Sigmoid colon (tissue), 7 donors: Measurements from ENCODE around the gene CTPS2. TPM values are rescaled to one million over a fixed set of nuclear protein-coding genes. Genes with fewer than 3 reads are reported as not detected.

Source experiments
- DNase-seq: peaks from one replicate; pipeline ENCODE4 v3.0.0-alpha.2; 2019
- H3K27ac ChIP-seq, 4 donors: fragments of 200-600 bp; sonication (generic); one replicate each; pipeline ENCODE4 v1.5.1; 2016 to 2019; ENCODE audit warnings: mild to moderate bottlenecking in 1 of 4
- H3K27me3 ChIP-seq, 3 donors: fragments of 200-600 bp; sonication (generic); one replicate each; pipeline ENCODE4 v1.5.1; 2019; ENCODE audit warnings: mild to moderate bottlenecking in 1 of 3
- H3K36me3 ChIP-seq, 4 donors: fragments of 200-600 bp; sonication (generic); one replicate each; pipeline ENCODE4 v1.5.1; 2016 to 2019
- H3K4me1 ChIP-seq, 4 donors: fragments of 200-600 bp; sonication (generic); one replicate each; pipeline ENCODE4 v1.5.1; 2017 to 2019
- H3K4me3 ChIP-seq, 4 donors: fragments of 200-600 bp; sonication (generic); one replicate each; pipeline ENCODE4 v1.5.1; 2017 to 2019; ENCODE audit warnings: mild to moderate bottlenecking in 2 of 4, moderate library complexity in 1 of 4
- H3K9me3 ChIP-seq, 4 donors: fragments of 200-600 bp in 3 of 4; sonication (generic) in 3 of 4; one replicate each; pipeline versions ENCODE4 v1.5.1 to v1.6.1; 2013 to 2019
- EP300 ChIP-seq, 4 donors: sonication (generic); formaldehyde crosslinking; IDR thresholded peaks; one replicate each; pipeline ENCODE4 v1.6.1; 2017; ENCODE audit warnings: antibody characterized with exemption in 4 of 4
- POLR2A ChIP-seq, 2 donors: fragments of 450-650 bp; IDR thresholded peaks; one replicate each; pipeline ENCODE4 v1.6.1; 2016; ENCODE audit warnings: antibody characterized with exemption in 2 of 2, mild to moderate bottlenecking in 2 of 2, moderate library complexity in 2 of 2
- POLR2AphosphoS5 ChIP-seq, 4 donors: sonication (generic); formaldehyde crosslinking; IDR thresholded peaks; one replicate each; pipeline ENCODE4 v1.6.1; 2017; ENCODE audit warnings: antibody characterized with exemption in 4 of 4
- WGBS, 2 donors: extraction: QIAGEN DNeasy Blood & Tissue Kit; methylation state at CpG; one replicate each; pipeline ENCODE4 v1.1.7; 2013; 5-methylcytosine and 5-hydroxymethylcytosine counted together
- intact Hi-C: fragments of 100-400 bp; cut with DNase I; formaldehyde crosslinking; loops from one replicate; pipeline ENCODE4 v1.15.1; 2023
- polyA plus RNA-seq, 3 donors: library from polyadenylated mRNA; stranded (reverse); fragments of 200-250 nt; gene quantifications; one replicate each; pipeline ENCODE4 v1.2.3, GENCODE V29; 2013
- total RNA-seq, 4 donors: library from RNA; depleted of rRNA; stranded (reverse); fragments of >200 nt; gene quantifications; one replicate each; pipeline ENCODE4 v1.1.0, GENCODE V29; 2016
- TF ChIP-seq, protein P1 (sequence below), 4 experiments: fragments of 450-650 bp in 3 of 4; fragments of 200-600 bp in 1 of 4; IDR thresholded peaks; one replicate each; pipeline ENCODE4 v1.5.1; 2016 to 2019; ENCODE audit warnings: antibody characterized with exemption in 4 of 4, mild to moderate bottlenecking in 3 of 4, moderate library complexity in 2 of 4
- donor health status: healthy with polysubstance abuse.
- donor health status: Bipolar disorder and iron deficiency.
- donor health status: healthy.

The CTPS2 gene
- total and polyA plus RNA-seq, 7 donors, result 6.0 to 23.0 (median 11.7) TPM

DNA sequence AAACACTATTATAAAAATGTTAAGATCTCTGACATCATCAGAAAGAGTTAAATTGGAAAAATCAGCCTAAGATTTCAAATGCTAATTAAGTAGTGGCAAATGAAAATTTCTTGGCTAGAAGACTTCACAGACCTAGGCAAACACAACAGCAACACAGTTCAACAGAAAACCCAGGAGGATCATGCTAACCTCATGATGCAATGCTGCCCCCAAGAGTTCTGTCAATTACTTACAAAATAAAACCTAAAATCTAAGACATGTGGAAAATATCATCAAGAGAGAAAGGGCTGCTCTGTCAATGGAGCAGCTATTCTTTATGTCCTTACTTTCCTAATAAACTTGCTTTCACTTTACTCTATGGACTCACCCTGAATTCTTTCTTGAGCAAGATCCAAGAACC is 41.5 kb downstream of the CTPS2 start:
- no peak overlapping the region for H3K27ac ChIP-seq
- no peaks in the 10 kb centered on the region for H3K4me1 ChIP-seq
- TF ChIP-seq POLR2AphosphoS5 (IDR thresholded peaks at IDR 0.05), result no peak
- TF ChIP-seq EP300 (IDR thresholded peaks at IDR 0.05), result no peak
- TF ChIP-seq, protein P1, sequence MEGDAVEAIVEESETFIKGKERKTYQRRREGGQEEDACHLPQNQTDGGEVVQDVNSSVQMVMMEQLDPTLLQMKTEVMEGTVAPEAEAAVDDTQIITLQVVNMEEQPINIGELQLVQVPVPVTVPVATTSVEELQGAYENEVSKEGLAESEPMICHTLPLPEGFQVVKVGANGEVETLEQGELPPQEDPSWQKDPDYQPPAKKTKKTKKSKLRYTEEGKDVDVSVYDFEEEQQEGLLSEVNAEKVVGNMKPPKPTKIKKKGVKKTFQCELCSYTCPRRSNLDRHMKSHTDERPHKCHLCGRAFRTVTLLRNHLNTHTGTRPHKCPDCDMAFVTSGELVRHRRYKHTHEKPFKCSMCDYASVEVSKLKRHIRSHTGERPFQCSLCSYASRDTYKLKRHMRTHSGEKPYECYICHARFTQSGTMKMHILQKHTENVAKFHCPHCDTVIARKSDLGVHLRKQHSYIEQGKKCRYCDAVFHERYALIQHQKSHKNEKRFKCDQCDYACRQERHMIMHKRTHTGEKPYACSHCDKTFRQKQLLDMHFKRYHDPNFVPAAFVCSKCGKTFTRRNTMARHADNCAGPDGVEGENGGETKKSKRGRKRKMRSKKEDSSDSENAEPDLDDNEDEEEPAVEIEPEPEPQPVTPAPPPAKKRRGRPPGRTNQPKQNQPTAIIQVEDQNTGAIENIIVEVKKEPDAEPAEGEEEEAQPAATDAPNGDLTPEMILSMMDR (IDR thresholded peaks at IDR 0.05), result no peak
- no peak for TF ChIP-seq POLR2A (IDR thresholded peaks at IDR 0.05)
- intact Hi-C loops, result no loop called here
- H3K4me3 ChIP-seq, result no peak overlapping the region
- DNase-seq, result no peak
- H3K27me3 ChIP-seq, result peaks cover 0 to 4% (median 0%) of the 10 kb centered on the region in 3 donors
- no peaks in the 10 kb centered on the region for H3K36me3 ChIP-seq
- H3K9me3 ChIP-seq, result no peaks in the 10 kb centered on the region

DNA sequence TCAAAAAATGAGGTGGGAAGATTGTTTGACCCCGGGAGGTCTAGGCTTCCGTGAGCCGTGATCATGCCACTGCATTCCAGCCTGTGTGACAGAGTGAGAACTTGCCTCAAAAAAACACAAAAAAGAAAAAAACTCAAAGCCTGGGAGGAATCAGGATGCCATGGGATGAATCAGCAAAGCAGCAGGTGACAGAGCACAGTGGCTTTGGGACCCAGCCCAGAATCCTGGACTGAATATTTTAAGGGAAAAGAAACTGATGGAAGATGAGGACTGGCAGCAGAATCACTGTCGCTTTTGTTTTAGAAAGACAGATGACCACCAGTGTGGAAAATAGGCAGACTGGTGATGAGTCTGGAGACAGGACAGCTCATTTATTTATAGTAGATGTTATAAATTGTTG is 45.9 kb downstream of the CTPS2 start:
- 90 to 93% methylated on average over 4 of the region's 4 CpGs for WGBS, 2 donors
- Histone ChIP-seq H3K36me3 (no peaks in the 10 kb centered on the region), H3K27ac (no peak overlapping the region), H3K4me3 (no peak overlapping the region), H3K4me1 (no peaks in the 10 kb centered on the region), H3K27me3 (peaks cover 0 to 4% (median 0%) of the 10 kb centered on the region in 3 donors), H3K9me3 (no peaks in the 10 kb centered on the region)
- TF ChIP-seq POLR2AphosphoS5 (IDR thresholded peaks at IDR 0.05) (no peak), POLR2A (IDR thresholded peaks at IDR 0.05) (no peak), EP300 (IDR thresholded peaks at IDR 0.05) (no peak)
- TF ChIP-seq, protein P1 (IDR thresholded peaks at IDR 0.05), result no peak
- intact Hi-C loops, result no loop called here
- no peak for DNase-seq

DNA sequence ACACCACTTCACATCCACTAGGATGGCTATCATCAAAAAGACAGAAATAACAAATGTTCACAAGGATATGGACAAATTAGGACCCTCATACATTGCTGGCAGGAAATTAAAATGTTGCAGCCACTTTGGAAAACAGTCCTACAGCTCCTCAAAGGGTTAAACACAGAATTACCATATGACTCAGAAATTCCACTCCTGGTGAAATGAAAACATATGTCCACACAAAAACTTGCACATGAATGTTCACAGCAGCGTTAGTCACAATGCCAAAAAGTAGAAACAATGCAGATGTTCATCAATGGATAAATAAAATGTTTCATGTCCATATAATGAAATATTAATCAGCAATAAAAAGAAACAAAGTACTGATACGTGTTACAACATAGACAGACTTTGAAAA is 47.4 kb downstream of the CTPS2 start:
- intact Hi-C loops, result no loop called here
- DNase-seq, result no peak
- 64 to 71% methylated on average over 2 of the region's 2 CpGs for WGBS, 2 donors
- no peaks in the 10 kb centered on the region for H3K36me3 ChIP-seq
- TF ChIP-seq EP300 (IDR thresholded peaks at IDR 0.05) (no peak), POLR2A (IDR thresholded peaks at IDR 0.05) (no peak), POLR2AphosphoS5 (IDR thresholded peaks at IDR 0.05) (no peak)
- TF ChIP-seq, protein P1 (IDR thresholded peaks at IDR 0.05), result no peak
- H3K4me3 ChIP-seq, result no peak overlapping the region
- peaks cover 0 to 4% (median 0%) of the 10 kb centered on the region in 3 donors for H3K27me3 ChIP-seq
- no peak overlapping the region for H3K27ac ChIP-seq
- H3K4me1 ChIP-seq, result no peaks in the 10 kb centered on the region
- H3K9me3 ChIP-seq, result no peaks in the 10 kb centered on the region

DNA sequence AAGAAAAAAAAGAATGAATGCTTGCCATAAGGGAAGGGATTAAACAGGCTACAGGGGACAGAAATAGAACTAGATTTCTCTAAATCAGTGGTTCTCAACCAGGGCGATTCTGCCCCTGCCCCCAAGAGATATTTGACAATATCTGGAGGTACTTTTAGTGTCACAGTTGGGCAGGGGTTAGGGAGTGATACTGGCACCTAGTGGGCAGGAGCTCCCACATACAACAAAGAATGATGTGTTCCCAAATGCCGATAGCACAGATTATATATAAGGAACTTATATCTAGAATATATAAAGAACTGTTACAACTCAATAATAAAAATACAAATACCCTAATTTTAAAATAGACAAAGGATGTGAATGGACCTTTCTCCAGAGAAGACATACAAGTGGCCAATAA is 47.8 kb downstream of the CTPS2 start:
- WGBS, 2 donors, result 88 to 91% methylated on average over 2 of the region's 2 CpGs
- H3K36me3 ChIP-seq, result no peaks in the 10 kb centered on the region
- H3K4me3 ChIP-seq, result no peak overlapping the region
- no peaks in the 10 kb centered on the region for H3K4me1 ChIP-seq
- no peaks in the 10 kb centered on the region for H3K9me3 ChIP-seq
- peaks cover 0 to 4% (median 0%) of the 10 kb centered on the region in 3 donors for H3K27me3 ChIP-seq
- DNase-seq, result no peak
- TF ChIP-seq POLR2AphosphoS5 (IDR thresholded peaks at IDR 0.05) (no peak), EP300 (IDR thresholded peaks at IDR 0.05) (no peak), POLR2A (IDR thresholded peaks at IDR 0.05) (no peak)
- TF ChIP-seq, protein P1 (IDR thresholded peaks at IDR 0.05), result no peak
- no peak overlapping the region for H3K27ac ChIP-seq
- intact Hi-C loops, result no loop called here

DNA sequence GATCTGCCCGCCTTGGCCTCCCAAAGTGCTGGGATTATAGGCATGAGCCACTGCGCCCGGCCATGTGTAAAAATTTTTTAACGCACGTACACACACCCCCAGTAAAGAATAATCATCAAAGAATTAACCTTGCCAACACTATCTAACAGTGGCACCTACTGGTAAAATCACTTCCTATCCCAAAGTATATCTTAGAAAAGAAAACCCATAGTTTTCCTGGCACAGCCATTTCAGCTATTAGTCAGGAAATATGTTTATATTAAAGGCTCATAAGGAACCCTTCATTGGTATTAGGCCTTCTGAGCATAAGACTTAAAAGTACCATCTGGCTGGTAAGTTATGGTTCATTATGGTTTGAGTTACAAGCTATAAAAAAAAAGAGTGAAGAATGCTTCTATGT is 48.4 kb downstream of the CTPS2 start:
- H3K4me3 ChIP-seq, result no peak overlapping the region
- H3K36me3 ChIP-seq, result no peaks in the 10 kb centered on the region
- TF ChIP-seq, protein P1 (IDR thresholded peaks at IDR 0.05), result no peak
- no peak for TF ChIP-seq EP300 (IDR thresholded peaks at IDR 0.05)
- no peak for TF ChIP-seq POLR2AphosphoS5 (IDR thresholded peaks at IDR 0.05)
- TF ChIP-seq POLR2A (IDR thresholded peaks at IDR 0.05), result no peak
- WGBS, 2 donors, result 92 to 93% methylated on average over 5 of the region's 5 CpGs
- H3K27me3 ChIP-seq, result peaks cover 0 to 4% (median 0%) of the 10 kb centered on the region in 3 donors
- H3K4me1 ChIP-seq, result no peaks in the 10 kb centered on the region
- DNase-seq, result no peak
- intact Hi-C loops, result no loop called here
- no peak overlapping the region for H3K27ac ChIP-seq
- no peaks in the 10 kb centered on the region for H3K9me3 ChIP-seq
